ENCODE data around the gene SAMD13.

- no peak for TF ChIP-seq POLR2AphosphoS5 (IDR thresholded peaks at IDR 0.05; ENCODE audit: borderline replicate concordance, low read depth, low read length)
- TF ChIP-seq EZH2 (IDR thresholded peaks at IDR 0.05) = no peak
- no peak for TF ChIP-seq FOXP2 (optimal IDR thresholded peaks at IDR 0.05; ENCODE audit: control extremely low read depth, extremely low read length, insufficient read depth)
Observed at GRCh38 chr1:84255582-84255981, 45.9 kb upstream of the SAMD13 start.

All from SK-N-MC (cell line).